Measurements from ENCODE around the gene ZBTB6.

DNA sequence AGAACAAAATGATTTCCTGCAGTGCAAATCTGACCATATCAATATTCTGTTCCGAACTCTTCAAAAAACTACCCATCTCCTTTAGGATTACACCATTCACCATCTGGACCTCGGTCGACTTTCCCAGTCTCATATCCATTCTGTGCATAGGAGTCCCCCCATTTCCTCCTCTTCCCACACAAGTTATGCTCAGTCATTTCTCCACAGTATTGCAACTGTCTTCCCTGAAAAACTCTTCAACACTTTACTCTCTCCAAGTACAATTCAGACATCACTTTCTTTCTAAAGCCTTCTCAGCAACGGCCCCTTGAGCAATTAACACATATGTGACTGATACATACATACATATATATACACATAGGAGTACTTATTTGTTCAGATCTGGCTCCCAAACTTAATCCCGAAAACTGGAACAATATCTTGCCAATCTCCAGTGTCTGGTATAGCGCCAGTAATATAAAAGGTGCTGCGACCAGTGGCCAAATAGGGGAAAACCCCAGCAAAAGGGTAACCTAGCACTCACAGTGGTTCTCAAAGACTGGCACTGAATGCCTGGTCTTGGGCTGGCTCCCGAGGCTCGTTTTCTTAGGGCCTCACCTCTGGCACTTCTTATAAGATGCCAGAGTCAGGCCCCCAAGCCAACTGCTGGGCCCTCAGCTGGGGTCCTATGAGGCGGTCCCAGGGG lies 17.6 kb upstream of the ZBTB6 start:
- TF ChIP-seq, protein P1, sequence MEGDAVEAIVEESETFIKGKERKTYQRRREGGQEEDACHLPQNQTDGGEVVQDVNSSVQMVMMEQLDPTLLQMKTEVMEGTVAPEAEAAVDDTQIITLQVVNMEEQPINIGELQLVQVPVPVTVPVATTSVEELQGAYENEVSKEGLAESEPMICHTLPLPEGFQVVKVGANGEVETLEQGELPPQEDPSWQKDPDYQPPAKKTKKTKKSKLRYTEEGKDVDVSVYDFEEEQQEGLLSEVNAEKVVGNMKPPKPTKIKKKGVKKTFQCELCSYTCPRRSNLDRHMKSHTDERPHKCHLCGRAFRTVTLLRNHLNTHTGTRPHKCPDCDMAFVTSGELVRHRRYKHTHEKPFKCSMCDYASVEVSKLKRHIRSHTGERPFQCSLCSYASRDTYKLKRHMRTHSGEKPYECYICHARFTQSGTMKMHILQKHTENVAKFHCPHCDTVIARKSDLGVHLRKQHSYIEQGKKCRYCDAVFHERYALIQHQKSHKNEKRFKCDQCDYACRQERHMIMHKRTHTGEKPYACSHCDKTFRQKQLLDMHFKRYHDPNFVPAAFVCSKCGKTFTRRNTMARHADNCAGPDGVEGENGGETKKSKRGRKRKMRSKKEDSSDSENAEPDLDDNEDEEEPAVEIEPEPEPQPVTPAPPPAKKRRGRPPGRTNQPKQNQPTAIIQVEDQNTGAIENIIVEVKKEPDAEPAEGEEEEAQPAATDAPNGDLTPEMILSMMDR (conservative IDR thresholded peaks at IDR 0.05; ENCODE audit: low read depth, low read length) = no peak
- no peak for TF ChIP-seq EZH2 (IDR thresholded peaks at IDR 0.05; ENCODE audit: low read length, unreplicated experiment)
- no peak for TF ChIP-seq EZH2phosphoT487 (IDR thresholded peaks at IDR 0.05; ENCODE audit: borderline replicate concordance, low read length)

Measured in PC-3 (cell line).